SU-DHL-6 (cell line): ENCODE results near the gene ZC3H12C.

Experiments used
- H2AFZ ChIP-seq: fragments of 200-600 bp; sonication (generic); 2 replicates; pipeline ENCODE4 v1.6.1; 2014; ENCODE audit warnings: low read depth, mild to moderate bottlenecking, moderate library complexity, mixed read lengths, antibody characterized with exemption, low read length; ENCODE audit not compliant: severe bottlenecking
- H3F3A ChIP-seq: fragments of 200-600 bp; shearing (Covaris generic); 2 replicates; pipeline ENCODE4 v1.6.0; 2016; ENCODE audit warnings: antibody characterized with exemption, mild to moderate bottlenecking; ENCODE audit not compliant: insufficient read depth
- H3K27ac ChIP-seq: fragments of 200-600 bp; sonication (generic); 2 replicates; pipeline ENCODE4 v1.5.1; 2016; ENCODE audit warnings: low read depth, mild to moderate bottlenecking, low read length, moderate library complexity, mixed read lengths
- H3K27me3 ChIP-seq: fragments of 200-600 bp; sonication (generic), shearing (Covaris generic); 2 replicates; pipeline ENCODE4 v1.6.0; 2014; ENCODE audit warnings: mild to moderate bottlenecking, low read length
- H3K36me3 ChIP-seq: fragments of 200-600 bp; sonication (generic); 2 replicates; pipeline ENCODE4 v1.6.1; 2014; ENCODE audit warnings: mild to moderate bottlenecking, low read length, mixed read lengths
- H3K4me2 ChIP-seq: fragments of 300-600, 200-600 bp; shearing (Covaris generic), sonication (generic); 2 replicates; pipeline ENCODE4 v1.6.0; 2014; ENCODE audit warnings: low read length, low read depth, mild to moderate bottlenecking; ENCODE audit not compliant: poor library complexity, severe bottlenecking
- H3K4me3 ChIP-seq: fragments of 200-600 bp; sonication (generic); 2 replicates; pipeline ENCODE4 v1.5.1; 2014; ENCODE audit warnings: antibody characterized with exemption, low read length, mild to moderate bottlenecking, mixed read lengths; ENCODE audit not compliant: insufficient read depth, poor library complexity, severe bottlenecking
- H3K79me2 ChIP-seq: fragments of 200-600 bp; sonication (generic); 2 replicates; pipeline ENCODE4 v1.6.1; 2014; ENCODE audit warnings: mild to moderate bottlenecking, low read length, moderate library complexity; ENCODE audit not compliant: insufficient read depth
- H3K9ac ChIP-seq: fragments of 200-600 bp; sonication (generic); 2 replicates; pipeline ENCODE4 v1.7.0; 2014; ENCODE audit warnings: mild to moderate bottlenecking, low read length
- H3K9me2 ChIP-seq: fragments of 200-600 bp; sonication (generic); replicated peaks from 2 replicates; pipeline ENCODE4 v1.6.1; 2014; ENCODE audit warnings: low read length; ENCODE audit not compliant: insufficient read depth
- H3K9me3 ChIP-seq: fragments of 200-600 bp; sonication (generic); 2 replicates; pipeline ENCODE4 v1.6.1; 2014; ENCODE audit warnings: low read length, mixed read lengths; ENCODE audit not compliant: insufficient read depth
- H4K20me1 ChIP-seq: fragments of 200-600 bp; sonication (generic); 2 replicates; pipeline ENCODE4 v1.6.1; 2014; ENCODE audit warnings: low read depth, mild to moderate bottlenecking, antibody characterized with exemption, low read length, moderate library complexity, mixed read lengths
- EZH2phosphoT487 ChIP-seq: fragments of 200-600 bp; sonication (generic), shearing (Covaris generic); conservative IDR thresholded peaks from 2 replicates; pipeline ENCODE4 v1.6.1; 2018; ENCODE audit warnings: mild to moderate bottlenecking, antibody characterized with exemption, low read length, moderate library complexity, mixed read lengths
- TF ChIP-seq, protein P1 (sequence below): fragments of 200-600 bp; sonication (generic); IDR thresholded peaks from one replicate; pipeline ENCODE4 v1.5.1; 2017; ENCODE audit warnings: antibody characterized with exemption, mild to moderate bottlenecking, low read length, moderate library complexity; ENCODE audit not compliant: insufficient read depth, poor library complexity, severe bottlenecking

ZC3H12C gene

DNA sequence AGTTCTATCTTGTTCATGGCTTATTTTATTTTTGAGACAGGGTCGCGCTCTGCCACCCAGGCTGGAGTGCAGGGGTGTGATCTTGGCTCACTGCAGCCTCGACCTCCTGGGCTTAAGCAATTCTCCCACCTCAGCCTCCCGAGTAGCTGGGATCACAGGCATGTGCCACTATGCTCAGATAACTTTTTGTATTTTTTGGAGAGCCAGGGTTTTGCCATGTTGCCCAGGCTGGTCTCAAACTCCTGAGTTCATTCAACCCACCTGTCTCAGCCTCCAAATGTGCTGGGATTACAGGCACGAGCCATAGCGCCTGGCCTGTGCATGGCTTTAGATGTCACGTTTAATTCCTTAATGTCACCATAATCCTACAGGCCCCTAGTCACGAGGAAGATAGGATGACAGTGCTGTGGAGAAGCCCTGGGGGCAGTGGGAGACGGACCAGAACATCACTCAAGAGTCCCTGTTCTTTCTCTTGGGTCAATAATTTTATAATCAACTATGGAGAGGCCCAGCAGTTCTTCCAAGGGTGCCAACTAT is 103.8 kb downstream of the ZC3H12C start:
- Histone ChIP-seq H3K4me2 (no peak overlapping the region), H4K20me1 (no peaks in the 10 kb centered on the region), H3K9me3 (no peaks in the 10 kb centered on the region), H3K27ac (no peak overlapping the region), H3K79me2 (no peaks in the 10 kb centered on the region), H3K9ac (no peak overlapping the region), H3K9me2 (no peaks in the 10 kb centered on the region), H2AFZ (no peak overlapping the region), H3K4me3 (no peak overlapping the region), H3K27me3 (no peaks in the 10 kb centered on the region), H3F3A (no peaks in the 10 kb centered on the region), H3K36me3 (no peaks in the 10 kb centered on the region)
- no peak for TF ChIP-seq EZH2phosphoT487
- TF ChIP-seq, protein P1, sequence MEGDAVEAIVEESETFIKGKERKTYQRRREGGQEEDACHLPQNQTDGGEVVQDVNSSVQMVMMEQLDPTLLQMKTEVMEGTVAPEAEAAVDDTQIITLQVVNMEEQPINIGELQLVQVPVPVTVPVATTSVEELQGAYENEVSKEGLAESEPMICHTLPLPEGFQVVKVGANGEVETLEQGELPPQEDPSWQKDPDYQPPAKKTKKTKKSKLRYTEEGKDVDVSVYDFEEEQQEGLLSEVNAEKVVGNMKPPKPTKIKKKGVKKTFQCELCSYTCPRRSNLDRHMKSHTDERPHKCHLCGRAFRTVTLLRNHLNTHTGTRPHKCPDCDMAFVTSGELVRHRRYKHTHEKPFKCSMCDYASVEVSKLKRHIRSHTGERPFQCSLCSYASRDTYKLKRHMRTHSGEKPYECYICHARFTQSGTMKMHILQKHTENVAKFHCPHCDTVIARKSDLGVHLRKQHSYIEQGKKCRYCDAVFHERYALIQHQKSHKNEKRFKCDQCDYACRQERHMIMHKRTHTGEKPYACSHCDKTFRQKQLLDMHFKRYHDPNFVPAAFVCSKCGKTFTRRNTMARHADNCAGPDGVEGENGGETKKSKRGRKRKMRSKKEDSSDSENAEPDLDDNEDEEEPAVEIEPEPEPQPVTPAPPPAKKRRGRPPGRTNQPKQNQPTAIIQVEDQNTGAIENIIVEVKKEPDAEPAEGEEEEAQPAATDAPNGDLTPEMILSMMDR = no peak

DNA sequence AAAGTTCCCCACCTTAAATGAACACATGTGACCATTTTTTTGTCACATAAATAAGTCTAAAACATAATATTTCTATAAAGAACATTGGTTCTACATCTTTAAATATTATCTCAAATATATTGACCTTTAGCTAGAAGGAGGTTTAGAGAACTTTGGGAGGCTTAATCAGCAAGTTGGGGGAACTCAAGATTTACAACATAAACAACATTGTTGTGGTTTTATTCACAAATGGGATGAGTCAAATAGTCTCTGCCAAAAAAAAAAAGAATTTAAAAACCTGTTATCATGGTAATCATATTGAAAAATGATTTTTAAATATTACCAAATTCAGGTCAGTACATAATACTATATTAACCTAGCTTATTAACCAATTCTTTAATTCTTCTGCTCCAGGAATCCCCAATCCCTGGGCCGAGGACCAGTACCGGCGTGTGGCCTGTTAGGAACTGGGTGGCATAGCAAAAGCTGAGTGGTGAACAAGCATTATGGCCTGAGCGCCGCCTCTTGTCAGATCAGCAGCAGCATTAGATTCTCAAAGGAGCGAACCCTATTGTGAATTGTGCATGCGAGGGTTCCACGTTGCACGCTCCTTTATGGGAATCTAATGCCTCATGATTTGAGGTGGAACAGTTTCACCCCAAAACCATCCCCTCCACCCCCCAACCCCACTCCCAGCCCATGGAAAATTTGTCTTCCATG is 105.0 kb downstream of the ZC3H12C start:
- Histone ChIP-seq H3K9ac (no peak overlapping the region), H3K36me3 (no peaks in the 10 kb centered on the region), H3F3A (no peaks in the 10 kb centered on the region), H3K79me2 (no peaks in the 10 kb centered on the region), H3K9me3 (no peaks in the 10 kb centered on the region), H4K20me1 (no peaks in the 10 kb centered on the region), H3K9me2 (no peaks in the 10 kb centered on the region), H3K27ac (no peak overlapping the region), H3K4me2 (no peak overlapping the region), H3K27me3 (no peaks in the 10 kb centered on the region), H2AFZ (no peak overlapping the region), H3K4me3 (no peak overlapping the region)
- TF ChIP-seq EZH2phosphoT487 = no peak
- TF ChIP-seq, protein P1 = no peak

DNA sequence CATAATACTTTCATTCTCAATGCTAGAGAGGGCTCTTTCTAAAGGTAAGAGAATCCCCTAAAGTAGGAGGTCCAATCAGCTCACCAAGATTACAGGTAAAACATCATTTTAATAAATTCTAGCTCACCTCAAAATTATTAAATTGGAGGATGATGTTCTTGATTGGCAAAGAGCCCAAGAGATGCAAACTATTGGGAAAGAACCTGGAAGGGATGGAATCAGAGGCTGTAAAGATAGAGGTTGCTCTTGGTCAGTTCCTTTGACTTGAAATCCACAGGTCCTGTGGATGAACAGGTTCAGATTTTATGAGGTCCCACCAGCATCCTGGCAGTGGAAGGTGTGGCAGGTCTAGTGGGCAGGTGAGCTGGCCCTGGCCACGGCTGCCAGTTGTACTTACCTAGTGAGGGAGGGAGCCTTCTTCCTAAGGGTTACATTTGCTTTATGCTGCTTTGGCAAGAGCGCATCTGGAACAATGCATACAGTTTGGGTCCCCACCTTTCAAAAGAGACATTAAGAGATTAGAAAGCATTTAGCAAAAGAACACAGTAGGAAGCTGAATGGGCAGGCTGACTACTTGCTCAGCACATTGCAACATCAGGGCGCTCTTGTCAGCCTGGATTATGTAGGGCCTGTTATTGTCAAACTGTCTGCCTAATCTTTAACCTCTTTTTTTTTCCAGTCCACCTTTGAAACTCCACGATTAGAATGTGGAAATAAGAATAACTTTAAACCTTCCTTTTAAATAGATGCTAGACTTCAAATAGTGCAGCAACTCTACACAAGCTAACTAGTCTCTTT is 106.2 kb downstream of the ZC3H12C start:
- H3K4me3 ChIP-seq = no peak overlapping the region
- H3F3A ChIP-seq = no peaks in the 10 kb centered on the region
- H3K27ac ChIP-seq = no peak overlapping the region
- H3K9ac ChIP-seq = no peak overlapping the region
- no peaks in the 10 kb centered on the region for H3K9me3 ChIP-seq
- no peaks in the 10 kb centered on the region for H3K79me2 ChIP-seq
- H3K36me3 ChIP-seq = no peaks in the 10 kb centered on the region
- H2AFZ ChIP-seq = no peak overlapping the region
- no peak for TF ChIP-seq EZH2phosphoT487
- TF ChIP-seq, protein P1 = no peak
- no peak overlapping the region for H3K4me2 ChIP-seq
- H4K20me1 ChIP-seq = no peaks in the 10 kb centered on the region
- no peaks in the 10 kb centered on the region for H3K27me3 ChIP-seq
- H3K9me2 ChIP-seq = no peaks in the 10 kb centered on the region
